PC-3 (cell line): ENCODE results near the gene GSK3B.

Experiments used
- CTCF ChIP-seq: fragments of 300-600 bp; sonication (generic); conservative IDR thresholded peaks from 2 replicates; pipeline ENCODE4 v1.5.1; 2017; ENCODE audit warnings: antibody characterized with exemption, low read depth, mild to moderate bottlenecking, low read length
- EZH2 ChIP-seq: fragments of 300-600 bp; sonication (generic); IDR thresholded peaks from one replicate; pipeline ENCODE4 v1.6.1; 2017; ENCODE audit warnings: antibody characterized with exemption, mild to moderate bottlenecking, low read length; ENCODE audit not compliant: unreplicated experiment
- EZH2phosphoT487 ChIP-seq: fragments of 300-600 bp; sonication (generic); IDR thresholded peaks from 2 replicates; pipeline ENCODE4 v1.6.1; 2018; ENCODE audit warnings: mild to moderate bottlenecking, antibody characterized with exemption, low read length, borderline replicate concordance

GRCh38 chr3:119809249-119810017 lies 284.8 kb downstream of the GSK3B start:
- TF ChIP-seq CTCF, result no peak
- no peak for TF ChIP-seq EZH2
- TF ChIP-seq EZH2phosphoT487, result no peak
